IMR-90 (cell line): ENCODE results near the gene FAM110C. TPM values are rescaled to one million over a fixed set of nuclear protein-coding genes. Genes with fewer than 3 reads are reported as not detected.

Experiments
- ATAC-seq: fragments of 200-7000 bp; cut with Tn5 transposase; 2 replicates; pipeline ENCODE4 v1.9.1; 2020; ENCODE audit warnings: low read depth, mild to moderate bottlenecking, moderate library complexity
- BruUV-seq: library from RNA; stranded (reverse); fragments of 400-500 nt; replicated peaks from 2 replicates; lab custom pipeline; 2021; lab: Mats Ljungman, UMichigan
- CTCF ChIA-PET: fragments of 300-600 bp; formaldehyde crosslinking; extraction: SDS; loops from one replicate; lab custom pipeline; 2021; ENCODE audit warnings: antibody characterized with exemption; lab: Yijun Ruan, JAX
- POLR2A ChIA-PET: fragments of 300-600 bp; sonication (Branson Sonifier 250); formaldehyde crosslinking; loops from one replicate; lab custom pipeline; 2022; ENCODE audit warnings: antibody characterized with exemption; ENCODE audit not compliant: unreplicated experiment; lab: Charles Lee
- DNase-seq: peaks from one replicate; pipeline ENCODE4 v3.0.0; 2013
- H2AFZ ChIP-seq: replicated peaks from 2 replicates; pipeline ENCODE3; 2013; ENCODE audit warnings: low read length, mild to moderate bottlenecking; ENCODE audit not compliant: poor library complexity
- H2AK5ac ChIP-seq: 2 replicates; pipeline ENCODE4 v1.6.1; 2013; ENCODE audit warnings: low read depth, low read length, inconsistent platforms
- H2AK9ac ChIP-seq: replicated peaks from 2 replicates; pipeline ENCODE3; 2013; ENCODE audit warnings: mild to moderate bottlenecking, low read depth, low read length, moderate library complexity; ENCODE audit not compliant: poor library complexity
- H2BK120ac ChIP-seq: 2 replicates; pipeline ENCODE4 v1.6.1; 2013; ENCODE audit warnings: low read depth, low read length, inconsistent platforms
- H2BK15ac ChIP-seq: 3 replicates; pipeline ENCODE4 v1.6.1; 2013; ENCODE audit warnings: low read depth, low read length, inconsistent platforms
- H2BK20ac ChIP-seq: 2 replicates; pipeline ENCODE4 v1.6.1; 2013; ENCODE audit warnings: low read depth, mild to moderate bottlenecking, inconsistent platforms, low read length, moderate library complexity
- H2BK5ac ChIP-seq: 2 replicates; pipeline ENCODE4 v1.6.1; 2013; ENCODE audit warnings: mild to moderate bottlenecking, low read depth, low read length, inconsistent platforms; ENCODE audit not compliant: poor library complexity, severe bottlenecking
- H3K14ac ChIP-seq: replicated peaks from 2 replicates; pipeline ENCODE4 v1.6.1; 2013; ENCODE audit warnings: low read depth, low read length, inconsistent platforms
- H3K18ac ChIP-seq: 2 replicates; pipeline ENCODE4 v1.6.1; 2013; ENCODE audit warnings: low read depth, low read length, control low read depth
- H3K23ac ChIP-seq: 2 replicates; pipeline ENCODE4 v1.6.1; 2013; ENCODE audit warnings: low read depth, low read length, inconsistent platforms
- H3K27ac ChIP-seq: 2 replicates; pipeline ENCODE4 v1.5.1; 2013; ENCODE audit warnings: mild to moderate bottlenecking, control low read depth, low read length; ENCODE audit not compliant: insufficient read depth
- H3K27me3 ChIP-seq: 2 replicates; pipeline ENCODE4 v1.6.1; 2013; ENCODE audit warnings: low read length; ENCODE audit not compliant: control insufficient read depth, insufficient read depth
- H3K36me3 ChIP-seq: 2 replicates; pipeline ENCODE4 v1.6.1; 2013; ENCODE audit warnings: low read length, mixed read lengths; ENCODE audit not compliant: control insufficient read depth, insufficient read depth
- H3K4ac ChIP-seq: 2 replicates; pipeline ENCODE4 v1.6.1; 2013; ENCODE audit warnings: low read depth, low read length, inconsistent platforms
- H3K4me1 ChIP-seq: 2 replicates; pipeline ENCODE4 v1.6.1; 2013; ENCODE audit warnings: low read length, mixed read lengths; ENCODE audit not compliant: control insufficient read depth, insufficient read depth
- H3K4me2 ChIP-seq: 2 replicates; pipeline ENCODE4 v1.6.1; 2013; ENCODE audit warnings: low read depth, mild to moderate bottlenecking, control low read depth, low read length, moderate library complexity
- H3K4me3 ChIP-seq: 2 replicates; pipeline ENCODE4 v1.5.1; 2013; ENCODE audit warnings: low read depth, mild to moderate bottlenecking, control low read depth, low read length, moderate library complexity; ENCODE audit not compliant: insufficient read depth
- H3K56ac ChIP-seq: 2 replicates; pipeline ENCODE4 v1.6.1; 2013; ENCODE audit warnings: low read length, inconsistent platforms; ENCODE audit not compliant: insufficient read depth; ENCODE audit errors: extremely low read depth
- H3K79me1 ChIP-seq, 2 experiments: 2 replicates each; pipeline ENCODE4 v1.6.1; 2013; ENCODE audit warnings: low read length in 2 of 2, inconsistent platforms in 1 of 2, low read depth in 1 of 2
- H3K9ac ChIP-seq: 2 replicates; pipeline ENCODE4 v1.6.1; 2013; ENCODE audit warnings: low read depth, low read length, control low read depth
- H3K9me1 ChIP-seq: 2 replicates; pipeline ENCODE4 v1.6.1; 2013; ENCODE audit warnings: low read length, inconsistent platforms; ENCODE audit not compliant: insufficient read depth
- H3K9me3 ChIP-seq: 2 replicates; pipeline ENCODE4 v1.6.1; 2013; ENCODE audit warnings: low read length; ENCODE audit not compliant: control insufficient read depth, insufficient read depth
- H4K20me1 ChIP-seq: 2 replicates; pipeline ENCODE4 v1.6.1; 2013; ENCODE audit warnings: low read length, inconsistent platforms; ENCODE audit not compliant: insufficient read depth
- H4K5ac ChIP-seq: 2 replicates; pipeline ENCODE4 v1.6.1; 2013; ENCODE audit warnings: mild to moderate bottlenecking, low read depth, low read length, control low read depth
- H4K8ac ChIP-seq, 2 experiments: 2 replicates each; pipeline ENCODE4 v1.6.1; 2013; ENCODE audit warnings: low read depth in 2 of 2, low read length in 2 of 2, control low read depth in 1 of 2, inconsistent platforms in 1 of 2
- H4K91ac ChIP-seq: 2 replicates; pipeline ENCODE4 v1.6.1; 2013; ENCODE audit warnings: low read depth, low read length, inconsistent platforms; ENCODE audit not compliant: insufficient read depth
- CHD1 ChIP-seq: IDR thresholded peaks from 2 replicates; pipeline ENCODE4 v1.6.1; 2012; ENCODE audit warnings: low read depth, low read length, improper control_type of control experiment
- FOS ChIP-seq: fragments of 150-350 bp; IDR thresholded peaks from 2 replicates; pipeline ENCODE4 v1.6.1; 2016; ENCODE audit warnings: low read depth, low read length
- MAFK ChIP-seq: IDR thresholded peaks from 2 replicates; pipeline ENCODE4 v1.6.1; 2012; ENCODE audit warnings: low read depth, low read length, improper control_type of control experiment
- RAD21 ChIP-seq: IDR thresholded peaks from 2 replicates; pipeline ENCODE4 v1.6.1; 2012; ENCODE audit warnings: low read length, improper control_type of control experiment
- RCOR1 ChIP-seq: IDR thresholded peaks from 2 replicates; pipeline ENCODE4 v1.6.1; 2012; ENCODE audit warnings: mild to moderate bottlenecking, low read length, improper control_type of control experiment; ENCODE audit not compliant: insufficient replicate concordance
- RFX5 ChIP-seq: IDR thresholded peaks from 2 replicates; pipeline ENCODE4 v1.8.0; 2012; ENCODE audit warnings: low read depth, mild to moderate bottlenecking, low read length, moderate library complexity
- WGBS, 2 experiments: methylation state at CpG; one replicate each; pipeline versions ENCODE4 v1.1.5 to v1.1.7; 2013; ENCODE audit warnings: missing lambda C conversion rate in 2 of 2; ENCODE audit not compliant: insufficient read length in 1 of 2; ENCODE audit errors: extremely low coverage in 2 of 2; 5-methylcytosine and 5-hydroxymethylcytosine counted together
- dilution Hi-C: fragments of 300-500 bp; cut with HindIII; formaldehyde crosslinking; loops from one replicate; pipeline ENCODE4 v1.14.3; 2018; ENCODE audit warnings: low sequenced_read_pairs; ENCODE audit not compliant: unreplicated experiment
- in situ Hi-C: fragments of 300-500 bp; cut with MboI; formaldehyde crosslinking; loops from 3 replicates; pipeline ENCODE4 v1.14.3; 2019; ENCODE audit warnings: low sequenced_read_pairs, inconsistent platforms, mixed read lengths
- intact Hi-C: fragments of 100-400 bp; cut with micrococcal nuclease; formaldehyde crosslinking; loops from 2 replicates; pipeline ENCODE4 v1.10.0; 2022
- polyA plus RNA-seq, 3 experiments: library from polyadenylated mRNA; depleted of rRNA; stranded (reverse); fragments of >200 nt; gene quantifications; 2 replicates each; pipeline ENCODE4 v1.2.3, GENCODE V29; 2012; ENCODE audit warnings: low replicate concordance in 1 of 3
- total RNA-seq: library from RNA; depleted of rRNA; stranded (reverse); fragments of >200 nt; gene quantifications from 2 replicates; pipeline ENCODE4 v1.2.3, GENCODE V29; 2012

FAM110C gene
- total and polyA plus RNA-seq, 2 of the 4 experiments (the other 2 are of a cell fraction): not detected

- dilution Hi-C loops (no loop called here), intact Hi-C loops (no loop called here), in situ Hi-C loops (no loop called here)
- no peak overlapping the region for H2AK9ac ChIP-seq
- no peaks in the 10 kb centered on the region for H3K79me1 ChIP-seq
- no peak overlapping the region for H3K4ac ChIP-seq
- H3K14ac ChIP-seq: no peak overlapping the region
- no peak for TF ChIP-seq RAD21
- no peak for TF ChIP-seq CHD1
- TF ChIP-seq MAFK: no peak
- TF ChIP-seq RCOR1: no peak
- no peak for TF ChIP-seq FOS
- TF ChIP-seq RFX5: no peak
- no peak overlapping the region for H3K23ac ChIP-seq
- H2BK20ac ChIP-seq: no peak overlapping the region
- H3K4me2 ChIP-seq: no peak overlapping the region
- no peak overlapping the region for H3K4me3 ChIP-seq
- H3K18ac ChIP-seq: no peak overlapping the region
- H3K56ac ChIP-seq: no peak overlapping the region
- H4K91ac ChIP-seq: no peak overlapping the region
- H3K27me3 ChIP-seq: no peaks in the 10 kb centered on the region; the same call in 1 of the 2 replicates
- ChIA-PET CTCF (no interaction called here), POLR2A (no interaction called here)
- no peaks in the 10 kb centered on the region for H4K20me1 ChIP-seq
- WGBS, 2 experiments: no CpG with 5 or more reads among the region's 5 CpGs
- ATAC-seq: no peak
- H2BK15ac ChIP-seq: no peak overlapping the region
- H4K8ac ChIP-seq: no peak overlapping the region
- no peak overlapping the region for H2AK5ac ChIP-seq
- H4K5ac ChIP-seq: no peak overlapping the region
- H2AFZ ChIP-seq: no peak overlapping the region
- H3K9me3 ChIP-seq: peaks cover 4% of the 10 kb centered on the region; the same call in 1 of the 2 replicates
- no peaks in the 10 kb centered on the region for H3K36me3 ChIP-seq
- no peak overlapping the region for H2BK5ac ChIP-seq
- no peaks in the 10 kb centered on the region for H3K9me1 ChIP-seq
- no peak overlapping the region for H2BK120ac ChIP-seq
- no peak for DNase-seq
- no peak overlapping the region for H3K27ac ChIP-seq
- no peaks in the 10 kb centered on the region for H3K4me1 ChIP-seq
- BruUV-seq: no TSS peak
- no peak overlapping the region for H3K9ac ChIP-seq
These were observed 3.5 kb downstream of the FAM110C start for GRCh38 chr2:42788-43187.
